ENCODE data around the gene GRB7.

GRCh38 chr17:39738983-39739884, 1.5 kb downstream of the GRB7 start:
- no peak for TF ChIP-seq POLR2A (IDR thresholded peaks at IDR 0.05; ENCODE audit: low read depth, low read length)
- TF ChIP-seq MAX (IDR thresholded peaks at IDR 0.05; ENCODE audit: low read depth, low read length): no peak
- TF ChIP-seq SUZ12 (IDR thresholded peaks at IDR 0.05; ENCODE audit: unreplicated experiment): no peak
- no peak for TF ChIP-seq CTCF (IDR thresholded peaks at IDR 0.05 in 2 of 3, conservative IDR thresholded peaks at IDR 0.05 in 1 of 3; ENCODE audit: control insufficient read depth in 2 of 3, extremely low read depth in 1 of 3, insufficient read depth in 1 of 3, low read depth in 3 of 3, low read length in 3 of 3)
- no peak for TF ChIP-seq ZBTB4 (CRISPR knock-in tag; IDR thresholded peaks at IDR 0.05)
- TF ChIP-seq RAD21 (IDR thresholded peaks at IDR 0.05; ENCODE audit: insufficient read depth, low read depth, low read length): no peak
- no peak for TF ChIP-seq SUPT20H (IDR thresholded peaks at IDR 0.05; ENCODE audit: borderline replicate concordance, control insufficient read depth, low read depth, low read length)
